Smooth muscle cell of the brain vasculature (primary cell): ENCODE data around the gene NRXN3.

Experiments
- DNase-seq: peaks from one replicate; pipeline ENCODE4 v3.0.0-alpha.2; 2012; ENCODE audit warnings: low read depth, low spot score

NRXN3 gene

GRCh38 chr14:79605849-79606248 is 1435.7 kb downstream of the NRXN3 start:
- no peak for DNase-seq

DNA sequence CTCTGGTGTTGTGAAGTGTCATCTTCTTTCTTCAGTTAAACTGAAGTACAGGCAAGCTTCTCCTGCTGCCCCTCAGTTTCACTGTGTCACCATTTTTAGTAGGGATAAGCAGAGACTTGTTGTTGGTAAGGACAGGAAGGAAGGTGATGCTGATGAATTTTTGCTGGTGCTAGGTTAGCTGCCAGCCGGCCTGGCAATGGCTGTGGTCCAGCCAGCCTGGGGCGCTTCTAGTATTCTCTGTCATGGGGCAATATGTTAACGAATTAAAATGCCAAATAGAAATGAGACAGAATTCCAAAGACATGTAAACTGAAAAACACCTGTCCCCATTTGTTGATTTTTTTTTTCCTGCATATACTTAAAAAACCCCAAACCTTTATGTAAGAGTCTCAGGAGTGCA is 1438.3 kb downstream of the NRXN3 start:
- no peak for DNase-seq

GRCh38 chr14:79613625-79614024 is 1443.5 kb downstream of the NRXN3 start:
- no peak for DNase-seq

DNA sequence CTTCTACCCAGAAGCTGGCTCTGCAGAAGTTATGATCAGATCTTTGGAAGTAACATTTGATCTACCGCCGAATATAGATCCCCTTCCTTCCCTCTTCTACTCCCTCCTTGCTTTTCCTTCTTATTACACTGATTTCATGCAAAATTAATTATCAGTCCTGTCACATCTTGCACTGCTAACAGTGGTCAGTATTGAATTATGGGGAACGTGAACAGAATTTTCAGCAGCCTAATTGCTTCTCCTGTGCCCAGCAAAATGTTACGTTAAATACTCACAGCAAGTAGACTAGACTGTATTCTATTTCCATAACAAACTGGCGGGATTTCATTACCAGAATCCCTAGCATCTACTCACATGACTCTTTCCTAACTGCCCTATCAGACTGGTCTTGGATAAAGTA is 1444.3 kb downstream of the NRXN3 start:
- DNase-seq = no peak

DNA sequence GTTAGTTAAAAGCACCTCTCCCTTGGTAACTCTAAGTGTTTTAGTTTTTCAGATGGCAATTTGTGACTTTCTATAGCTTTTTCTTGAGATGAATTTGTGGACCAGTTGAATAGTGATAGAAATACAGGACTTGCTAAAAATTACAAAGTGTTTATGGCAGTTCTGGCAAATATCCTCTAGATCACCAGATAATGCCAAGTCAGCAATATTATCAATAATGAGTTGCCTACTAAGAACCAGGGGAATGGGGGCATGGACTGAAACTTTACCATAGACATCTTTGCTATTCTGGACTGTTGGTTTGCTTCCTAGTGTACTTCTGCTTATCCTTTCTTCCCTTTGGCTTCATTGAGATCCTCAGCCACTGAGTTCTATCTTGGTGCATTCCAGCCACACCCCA is 1456.9 kb downstream of the NRXN3 start:
- DNase-seq = no peak

GRCh38 chr14:79629411-79630287 is 1459.5 kb downstream of the NRXN3 start:
- DNase-seq = no peak

DNA sequence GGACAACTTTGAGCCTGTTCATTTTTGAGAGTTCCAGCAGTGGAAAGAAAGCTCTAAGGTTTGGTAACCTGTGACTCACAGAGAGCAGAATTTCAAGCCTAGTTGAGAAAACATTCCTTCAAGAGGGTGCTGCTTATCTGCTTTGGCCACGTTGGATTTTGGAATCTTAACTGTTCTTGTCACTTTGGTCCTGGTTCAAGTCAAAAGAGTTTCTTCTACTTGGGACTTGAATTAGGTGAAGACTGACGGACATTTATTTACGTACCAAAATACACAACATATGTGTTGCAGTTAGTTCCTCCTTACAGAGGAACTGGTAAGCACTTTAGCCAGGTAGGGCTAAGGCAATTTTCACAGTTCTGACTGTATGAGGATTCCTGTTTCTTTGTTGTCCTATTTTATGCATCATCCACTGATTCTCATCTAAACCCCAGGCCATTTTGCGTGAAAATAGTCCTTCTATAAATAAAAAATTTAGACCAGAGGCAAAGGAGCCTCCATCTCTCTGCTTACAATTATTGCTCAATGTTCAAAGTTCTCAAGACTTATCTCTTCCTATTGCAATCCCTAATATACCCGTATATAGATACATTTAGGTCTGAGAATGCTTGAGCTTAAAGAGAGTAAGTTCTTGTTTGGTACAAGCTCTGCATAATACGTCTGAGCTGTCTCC is 1460.3 kb downstream of the NRXN3 start:
- no peak for DNase-seq

GRCh38 chr14:79631276-79631675 is 1461.1 kb downstream of the NRXN3 start:
- DNase-seq = no peak

- DNase-seq = no peak
Measured at GRCh38 chr14:79638672-79639266, 1468.6 kb downstream of the NRXN3 start.

GRCh38 chr14:79639613-79640012 is 1469.4 kb downstream of the NRXN3 start:
- DNase-seq = no peak

DNA sequence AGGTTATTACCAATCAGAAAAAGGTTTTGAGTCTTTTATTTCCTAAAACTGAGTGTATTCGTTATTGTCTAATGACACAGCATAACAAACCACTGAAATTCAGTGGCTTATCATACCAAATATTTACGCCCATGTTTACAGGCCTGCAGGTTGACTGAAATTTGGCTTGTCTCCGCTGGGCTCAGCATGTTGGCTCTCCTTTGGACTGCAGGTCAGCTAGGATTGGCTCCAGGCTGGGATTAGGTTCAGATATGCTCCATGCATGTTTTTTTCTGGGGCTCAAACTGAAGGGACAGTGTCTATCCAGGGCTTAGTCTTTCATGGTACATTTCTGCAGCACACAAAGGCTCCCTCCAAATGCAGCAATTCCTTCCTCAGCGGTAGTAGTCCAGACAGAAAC is 1471.2 kb downstream of the NRXN3 start:
- DNase-seq = no peak

DNA sequence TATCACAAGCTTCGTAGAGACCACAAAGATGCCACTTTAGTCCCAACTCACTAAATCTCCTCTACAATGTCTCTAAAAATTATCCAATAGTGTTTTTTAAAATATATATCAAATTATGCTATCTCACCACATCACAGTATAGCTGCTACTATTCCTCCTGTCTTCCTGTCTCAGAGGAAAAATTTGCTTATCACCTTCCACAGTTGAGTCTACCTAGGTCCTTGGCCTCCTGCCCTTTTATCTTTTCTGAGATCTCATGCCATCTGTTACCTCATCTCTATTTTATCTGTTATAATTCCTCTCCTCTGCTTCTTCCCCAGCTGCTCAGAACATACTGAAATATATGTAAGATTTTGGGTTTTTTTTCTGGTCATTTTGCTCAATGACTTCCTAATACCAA is 1473.0 kb downstream of the NRXN3 start:
- DNase-seq = no peak

- DNase-seq = no peak
Measured at GRCh38 chr14:79645753-79646362, 1475.7 kb downstream of the NRXN3 start.

- no peak for DNase-seq
Measured at GRCh38 chr14:79649856-79650255, 1479.7 kb downstream of the NRXN3 start.

DNA sequence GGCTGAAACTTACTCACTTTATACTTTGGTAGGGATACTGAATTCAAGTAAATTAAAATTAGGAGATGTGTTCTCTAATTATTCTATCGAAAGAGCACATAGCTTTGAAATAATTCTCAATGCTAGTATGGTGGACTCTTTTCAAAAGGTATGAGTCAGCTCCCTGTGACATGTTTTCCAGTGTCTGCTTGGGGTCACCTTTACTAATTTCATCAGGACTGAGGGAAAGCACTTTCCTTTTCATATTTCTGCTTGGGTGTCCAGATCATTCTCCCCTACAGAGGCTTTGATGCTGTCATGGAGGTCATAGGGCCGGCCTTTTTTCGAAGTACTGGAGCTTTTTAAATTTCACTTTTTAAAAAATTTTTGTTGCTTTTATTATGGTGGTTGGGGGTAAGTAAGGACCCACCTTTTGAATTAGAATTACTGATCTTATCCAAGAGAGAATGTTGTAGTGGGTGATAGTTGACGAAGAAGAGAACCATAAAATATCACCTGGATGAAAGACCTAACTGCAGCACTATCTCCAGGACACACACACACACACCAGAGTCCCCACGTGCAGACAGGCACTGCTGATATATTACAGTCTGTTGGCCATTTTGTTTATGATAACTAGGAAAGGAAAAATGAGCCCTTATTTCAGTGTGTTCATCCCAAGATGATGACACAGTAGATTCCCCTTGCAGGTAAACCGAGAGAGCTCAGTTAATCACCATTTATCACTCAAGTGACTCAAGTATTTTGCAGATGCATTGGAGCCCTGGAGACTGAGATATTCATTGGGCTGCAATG is 1482.5 kb downstream of the NRXN3 start:
- DNase-seq = no peak

GRCh38 chr14:79656056-79656455 is 1485.9 kb downstream of the NRXN3 start:
- DNase-seq = no peak

DNA sequence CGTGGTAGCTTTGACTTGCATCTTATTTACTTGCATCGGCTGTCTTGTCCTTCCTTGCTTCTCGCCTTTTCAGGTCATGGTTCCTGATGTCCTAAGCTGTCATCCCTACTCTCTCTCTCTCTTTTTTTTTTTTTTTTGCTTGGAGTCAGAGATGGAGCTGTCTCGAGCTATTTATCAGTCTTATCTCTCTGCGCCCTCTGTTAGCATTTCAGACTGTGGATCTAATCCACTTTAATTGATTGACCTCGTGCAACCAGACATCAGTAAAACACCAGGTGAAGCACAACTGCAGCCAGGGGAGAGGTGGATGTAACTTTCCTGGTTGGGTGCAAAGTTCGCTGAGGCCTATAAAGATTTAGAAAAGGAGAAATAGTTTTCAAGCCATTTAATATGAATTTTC is 1486.3 kb downstream of the NRXN3 start:
- no peak for DNase-seq

DNA sequence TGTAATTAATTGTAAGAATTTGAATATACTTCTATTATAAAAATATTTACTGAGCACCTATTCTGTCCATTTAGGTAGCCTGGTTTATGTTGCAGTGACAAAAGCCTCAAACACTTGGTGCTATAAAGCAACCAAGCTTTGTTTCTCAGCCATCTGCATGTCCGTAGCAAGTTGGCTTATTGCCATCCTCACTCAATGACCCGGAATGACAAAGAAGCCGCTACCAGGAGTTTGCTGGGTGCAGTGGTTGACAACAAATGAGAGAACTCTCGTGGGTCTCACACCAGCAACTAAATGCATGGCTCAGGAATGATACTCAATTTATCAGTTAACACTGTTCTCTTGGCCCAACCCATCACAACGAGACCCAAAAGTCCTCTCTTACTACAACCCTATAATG is 1488.0 kb downstream of the NRXN3 start:
- no peak for DNase-seq

- no peak for DNase-seq
Measured at GRCh38 chr14:79658769-79659168, 1488.6 kb downstream of the NRXN3 start.

DNA sequence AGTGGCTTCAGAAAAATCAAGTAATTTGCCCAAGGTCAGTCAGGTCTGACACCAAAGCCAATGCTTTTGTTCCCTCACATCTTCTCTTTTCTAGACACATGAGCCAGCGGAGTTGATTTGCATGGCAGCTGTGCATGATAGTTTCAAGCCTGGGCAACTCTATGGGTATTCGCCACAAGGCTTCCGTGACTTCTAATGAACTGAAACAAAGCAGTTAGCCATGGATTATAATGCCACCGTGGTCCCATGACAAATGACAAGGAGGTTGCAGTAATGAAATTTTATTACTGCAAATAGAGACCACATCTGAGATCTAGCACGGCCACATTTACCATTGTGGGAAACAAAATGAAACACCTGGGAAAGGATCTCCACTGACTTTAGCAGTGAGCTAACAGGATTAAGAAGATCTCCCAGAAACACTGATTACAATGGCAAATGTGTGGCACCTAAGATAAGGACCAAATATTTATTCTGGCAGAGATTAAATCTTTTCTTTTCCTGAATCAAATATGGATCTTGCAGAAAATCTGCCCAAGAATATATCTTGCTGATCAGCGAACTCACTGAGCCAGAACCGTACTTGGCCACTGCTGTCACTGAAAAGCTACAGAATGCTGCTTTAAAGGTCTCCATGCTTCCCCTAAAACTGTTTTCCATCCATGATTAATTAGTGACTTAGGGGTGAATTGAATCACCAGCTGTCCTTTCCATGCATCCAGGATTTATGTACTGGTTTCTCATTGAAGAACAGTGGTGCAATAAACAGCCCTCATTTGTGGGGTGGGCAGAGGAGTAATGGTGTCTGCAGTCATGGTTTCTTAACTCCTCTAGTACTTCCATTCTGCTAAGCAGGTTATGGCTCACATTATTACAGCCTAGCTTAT is 1490.1 kb downstream of the NRXN3 start:
- DNase-seq = no peak

GRCh38 chr14:79661752-79662151 is 1491.6 kb downstream of the NRXN3 start:
- DNase-seq = no peak
